ENCODE measurements around the gene FER. TPM values are rescaled to one million over a fixed set of nuclear protein-coding genes. Genes with fewer than 3 reads are reported as not detected.

FER gene
- total RNA-seq, 1 experiment from 2014 or later: 18.0 TPM

GRCh38 chr5:109196087-109196822, 448.6 kb downstream of the FER start:
- no peaks in the 10 kb centered on the region for H3K79me1 ChIP-seq (ENCODE audit: insufficient read depth, low read depth, low read length, poor library complexity, severe bottlenecking)
- H4K8ac ChIP-seq (replicated peaks; ENCODE audit: insufficient read length, low read depth, low read length): no peak overlapping the region
- peaks cover 47 to 48% of the 10 kb centered on the region in 2 experiments for H3K4me1 Mint-ChIP-seq
- H2AK5ac ChIP-seq (ENCODE audit: insufficient read length, low read length): no peak overlapping the region
- peak overlapping the region in 2 of 3 experiments; percentile 38 to 45; a peak in 4 of 7 replicates for H3K27ac Mint-ChIP-seq
- no peak overlapping the region for H4K5ac ChIP-seq (ENCODE audit: insufficient read length, low read depth, low read length)
- H4K91ac ChIP-seq (ENCODE audit: insufficient read length, low read depth, low read length): no peak overlapping the region
- no peak overlapping the region for H2BK20ac ChIP-seq (ENCODE audit: low read depth, low read length, poor library complexity, severe bottlenecking)
- H3K4me1 ChIP-seq (ENCODE audit: insufficient read depth, low read length): peaks cover 18% of the 10 kb centered on the region; the same call in 1 of the 2 replicates
- no peaks in the 10 kb centered on the region for H3K9me3 ChIP-seq (ENCODE audit: control insufficient read depth, low read depth, low read length)
- no peak overlapping the region for H3K9ac ChIP-seq (ENCODE audit: extremely low read depth, insufficient read length, low read length)
- no peak overlapping the region for H2BK120ac ChIP-seq (ENCODE audit: low read depth, low read length, poor library complexity, severe bottlenecking)
- no CpG with 5 or more reads among the region's 2 CpGs for WGBS (ENCODE audit: extremely low coverage, insufficient read length, low lambda C conversion rate)
- no peaks in the 10 kb centered on the region for H3K23me2 ChIP-seq (ENCODE audit: insufficient read length, low read depth, low read length, poor library complexity, severe bottlenecking)
- H2BK15ac ChIP-seq (ENCODE audit: low read depth, low read length): no peak overlapping the region
- H2AFZ ChIP-seq (ENCODE audit: low read length): no peak overlapping the region
- no peak overlapping the region for H3K14ac ChIP-seq (ENCODE audit: insufficient read depth, low read length)
- no peaks in the 10 kb centered on the region for H3K27me3 ChIP-seq (ENCODE audit: insufficient read depth, low read length)
- no peak overlapping the region for H2BK5ac ChIP-seq (ENCODE audit: insufficient read length, low read length)
- H3K18ac ChIP-seq (ENCODE audit: insufficient read length, low read depth, low read length): no peak overlapping the region
- no peak overlapping the region for H3K56ac ChIP-seq (ENCODE audit: insufficient read length, low read depth, low read length)
- H3K4me2 ChIP-seq (ENCODE audit: insufficient read depth, insufficient read length, low read length): no peak overlapping the region
- DNase-seq: no peak
- no peak overlapping the region for H3K27ac ChIP-seq (ENCODE audit: insufficient read length, low read depth, low read length)
- H2BK12ac ChIP-seq (ENCODE audit: insufficient read length, low read depth, low read length): no peak overlapping the region
- H3K9me3 Mint-ChIP-seq: no peaks in the 10 kb centered on the region
- no peak overlapping the region for H3K4ac ChIP-seq (ENCODE audit: low read depth, low read length)
- no peak overlapping the region for H3K23ac ChIP-seq (ENCODE audit: insufficient read length, low read depth, low read length)
- no peak overlapping the region for H3K4me3 Mint-ChIP-seq
- no peak for TF ChIP-seq CTCF (conservative IDR thresholded peaks at IDR 0.05)
- no peaks in the 10 kb centered on the region; a peak in 2 of 7 replicates for H3K36me3 Mint-ChIP-seq (ENCODE audit: insufficient read depth in 1 of 3, low read depth in 3 of 3)
- no peaks in the 10 kb centered on the region for H4K20me1 ChIP-seq (ENCODE audit: control insufficient read depth, insufficient read depth, insufficient read length)
- no peaks in the 10 kb centered on the region for H3K27me3 Mint-ChIP-seq (ENCODE audit: low read depth)
- no peaks in the 10 kb centered on the region for H3K79me2 ChIP-seq (ENCODE audit: insufficient read depth, low read length)
- H3T11ph ChIP-seq (ENCODE audit: low read length): no peak overlapping the region
